EH (cell line): Measurements from ENCODE around the gene POLE3.
"Not testable (repeated sequence)": the region's sequence is repeated elsewhere in the genome, so short reads cannot be mapped to it uniquely, and the experiment has no call there.

Source experiments
- DNase-seq: peaks from one replicate; pipeline ENCODE4 v3.0.0-alpha.2; 2015; ENCODE audit warnings: low read depth

The POLE3 gene

GRCh38 chr9:113410207-113410864 lies at the start of gene POLE3, which contains the start of gene C9orf43:
POLE3 (minus strand) TSS chr9:113410675; CDS start chr9:113410293, 382 bp downstream.
C9orf43 (plus strand) TSS chr9:113410747; CDS start chr9:113413494, 2,747 bp downstream.
- DNase-seq: peak; percentile 95

GRCh38 chr9:113456235-113456634 lies 45.8 kb upstream of the POLE3 start:
- peak; percentile 72 for DNase-seq

GRCh38 chr9:113454914-113455761 lies 44.7 kb upstream of the POLE3 start:
- peak; percentile 92 for DNase-seq

- no peak for DNase-seq
These were observed 41.7 kb upstream of the POLE3 start for GRCh38 chr9:113452113-113452605.

GRCh38 chr9:113449376-113449775 lies 38.9 kb upstream of the POLE3 start:
- DNase-seq: no peak

DNA sequence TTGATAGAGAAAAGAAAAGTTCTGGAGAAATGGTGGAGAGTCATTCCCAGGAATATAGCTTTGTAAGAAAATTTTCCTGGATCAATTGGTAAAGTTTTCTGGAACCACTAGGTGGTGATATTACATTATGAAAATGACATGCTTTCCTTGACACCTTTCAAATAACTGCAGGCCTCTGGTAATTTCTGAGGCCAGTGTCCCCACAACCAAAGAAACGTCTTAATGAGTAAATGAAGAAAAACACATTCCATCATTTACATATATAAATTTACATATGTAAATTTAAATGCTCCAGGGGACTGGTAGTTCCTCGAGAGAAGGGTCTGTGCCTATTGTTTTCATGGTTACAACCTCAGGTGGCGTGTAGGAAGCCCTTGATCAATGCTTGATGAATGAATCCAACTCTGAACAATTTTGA lies 35.9 kb upstream of the POLE3 start:
- DNase-seq: peak; percentile 64

DNA sequence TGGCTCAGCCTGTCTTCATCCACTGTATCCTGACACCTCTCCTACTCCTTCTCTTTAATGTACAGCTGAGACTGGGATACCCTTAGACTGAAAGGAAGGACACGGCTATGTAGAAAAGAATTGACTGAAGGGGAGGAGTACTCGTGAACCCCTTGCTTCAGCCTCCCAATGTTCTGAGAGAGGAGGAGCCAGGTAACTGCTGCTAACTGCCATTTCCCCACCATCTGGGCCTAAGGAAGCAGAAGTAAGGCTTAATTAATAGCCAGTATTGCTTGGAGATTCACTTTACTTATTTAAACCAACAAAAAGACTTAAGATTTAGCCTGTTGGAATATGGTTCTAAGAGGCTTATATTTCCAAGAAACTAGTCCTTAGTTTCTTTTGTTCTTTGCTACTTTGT lies 34.3 kb upstream of the POLE3 start:
- no peak for DNase-seq

DNA sequence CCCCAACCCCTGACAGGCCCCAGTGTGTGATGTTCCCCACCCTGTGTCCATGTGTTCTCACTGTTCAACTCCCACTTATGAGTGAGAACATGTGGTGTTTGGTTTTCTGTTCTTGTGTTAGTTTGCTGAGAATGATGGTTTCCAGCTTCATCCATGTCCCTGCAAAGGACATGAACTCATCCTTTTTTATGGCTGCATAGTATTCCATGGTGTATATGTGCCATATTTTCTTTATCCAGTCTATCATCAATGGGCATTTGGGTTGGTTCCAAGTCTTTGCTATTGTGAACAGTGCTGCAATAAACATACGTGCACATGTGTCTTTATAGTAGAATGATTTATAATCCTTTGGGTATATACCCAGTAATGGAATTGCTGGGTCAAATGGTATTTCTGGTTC lies 27.2 kb upstream of the POLE3 start:
- DNase-seq: not testable (repeated sequence)

DNA sequence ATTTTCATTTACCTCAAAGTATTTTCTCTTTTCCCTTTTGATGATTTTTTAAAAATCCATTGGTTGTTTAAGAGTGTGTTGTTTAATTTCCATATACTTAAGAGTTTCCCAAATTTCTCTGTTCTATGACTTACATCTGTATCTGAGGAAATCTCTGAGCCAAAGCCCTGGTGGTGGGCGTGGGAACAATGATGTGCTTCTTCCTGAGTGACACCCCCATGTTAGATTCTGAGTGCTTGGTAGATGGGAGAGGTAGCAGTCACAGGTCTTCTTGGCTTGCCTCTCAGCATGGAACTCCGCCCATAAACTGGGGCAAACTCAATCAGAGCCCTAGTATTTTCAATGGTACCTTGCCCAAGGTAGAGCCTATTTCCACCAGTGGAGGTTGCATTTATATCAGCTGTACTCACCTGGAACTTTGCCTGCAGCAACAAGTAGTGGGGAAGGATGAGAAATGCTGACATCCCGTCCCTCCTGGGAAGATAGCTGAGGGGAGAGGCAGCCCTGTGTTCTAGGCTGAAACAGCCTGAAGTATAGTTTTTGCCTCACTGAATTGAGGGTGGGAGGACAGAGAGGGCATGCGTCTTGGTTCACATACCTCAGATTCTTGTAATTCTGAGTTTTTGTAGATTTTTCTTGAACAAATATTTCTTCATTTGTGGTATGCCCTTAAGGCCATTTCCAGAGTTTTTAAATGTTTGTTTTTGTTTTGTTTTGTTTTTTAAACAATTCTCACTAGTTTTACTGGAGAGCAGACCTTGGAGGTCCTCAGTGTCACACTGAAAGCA lies 26.4 kb upstream of the POLE3 start:
- DNase-seq: peak; percentile 77

DNA sequence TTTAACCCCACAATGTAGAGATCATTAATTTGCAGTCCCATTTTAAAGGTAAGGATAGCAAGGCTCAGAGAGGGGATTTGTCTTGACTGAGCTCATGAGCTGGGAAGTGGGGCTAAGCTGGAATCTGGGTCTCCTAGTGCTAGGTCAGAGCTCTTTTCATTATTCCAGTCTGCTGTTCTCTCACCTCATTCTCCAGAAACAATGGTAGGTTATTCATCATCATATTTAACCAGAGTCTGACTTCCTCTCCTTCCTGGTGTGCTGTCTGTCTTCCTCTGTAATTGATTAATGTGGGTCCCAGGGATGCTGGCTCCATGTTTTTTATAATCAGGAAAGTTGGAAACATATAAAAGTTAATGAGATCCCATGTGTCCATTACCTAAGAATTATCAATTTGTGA lies 20.7 kb upstream of the POLE3 start:
- DNase-seq: no peak

GRCh38 chr9:113428062-113428615 lies 17.7 kb upstream of the POLE3 start:
- no peak for DNase-seq

GRCh38 chr9:113427629-113428028 lies 17.2 kb upstream of the POLE3 start:
- DNase-seq: peak; percentile 44

DNA sequence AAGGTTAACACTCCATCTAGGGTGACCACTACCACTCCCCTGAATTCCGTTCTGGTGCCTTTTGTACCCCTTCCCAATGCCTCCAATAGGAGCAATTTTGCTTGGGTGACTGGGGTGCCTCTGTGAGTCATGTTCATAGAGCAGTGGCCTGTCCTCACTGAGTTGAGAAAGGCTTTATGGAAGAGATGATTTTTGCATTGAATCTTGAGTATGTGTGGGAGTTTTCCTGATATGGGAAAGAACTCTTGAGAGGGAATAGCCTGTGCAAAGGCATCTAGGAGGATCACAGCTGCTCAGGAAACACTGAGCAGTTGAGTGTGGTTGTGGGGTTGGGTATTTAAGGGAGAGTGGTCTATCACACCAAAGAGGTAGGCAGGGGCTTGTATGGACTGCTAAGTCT lies 16.2 kb upstream of the POLE3 start:
- no peak for DNase-seq

GRCh38 chr9:113425072-113425471 lies 14.6 kb upstream of the POLE3 start:
- no peak for DNase-seq

DNA sequence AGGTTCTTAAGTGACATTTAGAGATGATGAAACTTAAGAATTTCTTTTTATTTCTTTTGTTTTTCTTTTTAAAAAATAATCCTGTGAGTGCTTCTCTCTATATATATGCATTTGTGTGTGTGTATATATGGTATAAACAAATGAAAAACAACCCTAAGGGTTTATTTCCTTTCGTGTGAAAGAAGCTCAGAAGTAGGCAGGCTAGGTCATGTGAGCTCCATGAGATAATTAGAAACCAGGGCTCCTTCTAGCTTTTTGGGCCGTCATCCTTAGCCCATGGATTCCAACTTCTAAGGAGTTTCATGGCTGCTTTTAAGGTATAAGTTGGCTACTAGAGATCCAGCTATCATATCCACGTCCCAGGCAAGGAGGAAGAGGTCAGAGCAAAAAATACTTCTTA lies 11.3 kb upstream of the POLE3 start:
- DNase-seq: no peak

- DNase-seq: no peak
These were observed 6.9 kb upstream of the POLE3 start for GRCh38 chr9:113417370-113417769.

DNA sequence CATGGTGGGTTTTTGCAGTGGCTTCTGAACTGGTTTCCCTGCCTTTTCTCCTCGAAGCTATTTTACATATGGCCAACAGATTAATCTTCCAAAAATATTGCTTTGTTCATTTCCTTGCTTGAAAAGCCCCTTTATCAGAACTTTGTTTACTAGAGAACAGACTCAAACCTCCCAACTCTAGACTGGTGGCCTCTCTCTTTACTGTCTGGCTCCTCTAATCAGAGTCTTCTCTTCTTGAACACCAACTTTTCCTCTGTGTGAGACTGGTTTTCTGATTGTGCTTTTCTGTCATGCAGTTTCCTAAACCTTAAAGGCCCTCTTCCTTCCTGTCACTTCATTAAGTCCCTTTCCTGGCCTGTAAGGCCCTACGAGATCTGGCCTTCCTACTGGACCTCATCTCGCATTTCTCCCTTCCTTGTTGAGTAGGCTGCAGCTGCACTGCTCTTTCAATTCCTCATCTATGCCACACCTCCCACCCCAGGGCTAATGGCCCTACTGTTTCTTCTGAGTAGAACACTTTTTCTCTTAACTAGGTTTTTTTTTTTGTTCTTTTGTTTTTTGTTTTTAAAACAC lies 5.8 kb upstream of the POLE3 start:
- DNase-seq: no peak

GRCh38 chr9:113409883-113410206 lies 630 bp downstream of the POLE3 start:
- DNase-seq: no peak

DNA sequence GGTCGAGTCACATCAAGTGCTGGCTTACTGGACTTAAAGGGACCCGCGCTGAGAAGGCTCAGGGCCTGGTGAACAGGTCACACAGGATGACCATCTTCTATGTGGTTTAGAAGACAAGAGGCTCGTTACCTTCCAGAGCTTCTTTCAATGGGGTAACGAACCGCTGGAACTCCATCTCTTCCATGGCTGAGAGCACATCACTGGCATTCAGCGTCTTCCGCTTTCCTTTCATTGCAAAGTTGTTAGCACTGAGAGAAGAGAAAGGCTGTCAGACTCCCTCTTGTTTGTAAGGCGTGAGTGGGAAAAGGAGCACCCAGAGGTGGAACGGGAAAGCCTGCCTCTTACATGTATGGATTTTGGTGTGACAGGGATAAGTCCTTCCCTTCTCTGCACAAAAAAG lies 994 bp downstream of the POLE3 start:
- no peak for DNase-seq

DNA sequence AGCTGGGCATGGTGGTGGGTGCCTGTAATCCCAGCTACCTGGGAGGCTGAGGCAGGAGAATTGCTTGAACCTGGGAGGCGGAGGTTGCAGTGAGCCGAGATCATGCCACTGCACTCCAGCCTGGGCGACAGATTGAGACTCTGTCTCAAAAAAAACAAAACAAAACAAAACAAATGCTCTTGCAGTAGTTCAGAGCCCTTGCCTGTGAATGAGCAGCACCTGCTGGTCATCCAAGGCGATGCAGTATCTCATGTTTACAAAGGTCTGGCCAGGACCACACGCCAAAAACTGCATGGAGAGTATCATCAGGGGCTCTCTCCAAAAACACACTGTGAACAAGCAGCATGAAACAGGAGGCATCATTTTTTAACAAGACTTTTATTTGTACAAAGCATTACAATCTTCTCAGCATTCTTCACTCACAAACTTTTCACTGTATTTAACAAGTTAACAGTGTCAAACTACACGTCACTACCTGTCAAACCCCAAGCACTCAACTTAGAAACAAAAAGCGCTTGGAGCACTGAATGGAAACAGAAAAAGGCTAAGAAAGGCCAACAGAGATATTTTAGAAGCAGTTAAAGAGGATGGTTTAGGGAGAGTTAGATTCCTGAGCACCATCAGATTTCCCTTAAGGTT lies 3.5 kb downstream of the POLE3 start:
- DNase-seq: peak; percentile 73

GRCh38 chr9:113406353-113406752 lies 4.1 kb downstream of the POLE3 start:
- not testable (repeated sequence) for DNase-seq
